Sigmoid colon (tissue), 7 donors: ENCODE data around the gene BBX. TPM values are rescaled to one million over a fixed set of nuclear protein-coding genes. Genes with fewer than 3 reads are reported as not detected.

Experiments
- DNase-seq: peaks from one replicate; pipeline ENCODE4 v3.0.0-alpha.2; 2019
- H3K27ac ChIP-seq, 4 donors: fragments of 200-600 bp; sonication (generic); one replicate each; pipeline ENCODE4 v1.5.1; 2016 to 2019; ENCODE audit warnings: mild to moderate bottlenecking in 1 of 4
- H3K27me3 ChIP-seq, 3 donors: fragments of 200-600 bp; sonication (generic); one replicate each; pipeline ENCODE4 v1.5.1; 2019; ENCODE audit warnings: mild to moderate bottlenecking in 1 of 3
- H3K36me3 ChIP-seq, 4 donors: fragments of 200-600 bp; sonication (generic); one replicate each; pipeline ENCODE4 v1.5.1; 2016 to 2019
- H3K4me1 ChIP-seq, 4 donors: fragments of 200-600 bp; sonication (generic); one replicate each; pipeline ENCODE4 v1.5.1; 2017 to 2019
- H3K4me3 ChIP-seq, 4 donors: fragments of 200-600 bp; sonication (generic); one replicate each; pipeline ENCODE4 v1.5.1; 2017 to 2019; ENCODE audit warnings: mild to moderate bottlenecking in 2 of 4, moderate library complexity in 1 of 4
- H3K9me3 ChIP-seq, 4 donors: fragments of 200-600 bp in 3 of 4; sonication (generic) in 3 of 4; one replicate each; pipeline versions ENCODE4 v1.5.1 to v1.6.1; 2013 to 2019
- EP300 ChIP-seq, 4 donors: sonication (generic); formaldehyde crosslinking; IDR thresholded peaks; one replicate each; pipeline ENCODE4 v1.6.1; 2017; ENCODE audit warnings: antibody characterized with exemption in 4 of 4
- POLR2A ChIP-seq, 2 donors: fragments of 450-650 bp; IDR thresholded peaks; one replicate each; pipeline ENCODE4 v1.6.1; 2016; ENCODE audit warnings: antibody characterized with exemption in 2 of 2, mild to moderate bottlenecking in 2 of 2, moderate library complexity in 2 of 2
- POLR2AphosphoS5 ChIP-seq, 4 donors: sonication (generic); formaldehyde crosslinking; IDR thresholded peaks; one replicate each; pipeline ENCODE4 v1.6.1; 2017; ENCODE audit warnings: antibody characterized with exemption in 4 of 4
- WGBS, 2 donors: extraction: QIAGEN DNeasy Blood & Tissue Kit; methylation state at CpG; one replicate each; pipeline ENCODE4 v1.1.7; 2013; 5-methylcytosine and 5-hydroxymethylcytosine counted together
- intact Hi-C: fragments of 100-400 bp; cut with DNase I; formaldehyde crosslinking; loops from one replicate; pipeline ENCODE4 v1.15.1; 2023
- polyA plus RNA-seq, 3 donors: library from polyadenylated mRNA; stranded (reverse); fragments of 200-250 nt; gene quantifications; one replicate each; pipeline ENCODE4 v1.2.3, GENCODE V29; 2013
- total RNA-seq, 4 donors: library from RNA; depleted of rRNA; stranded (reverse); fragments of >200 nt; gene quantifications; one replicate each; pipeline ENCODE4 v1.1.0, GENCODE V29; 2016
- TF ChIP-seq, protein P1 (sequence below), 4 experiments: fragments of 450-650 bp in 3 of 4; fragments of 200-600 bp in 1 of 4; IDR thresholded peaks; one replicate each; pipeline ENCODE4 v1.5.1; 2016 to 2019; ENCODE audit warnings: antibody characterized with exemption in 4 of 4, mild to moderate bottlenecking in 3 of 4, moderate library complexity in 2 of 4
- donor health status: healthy with polysubstance abuse.
- donor health status: Bipolar disorder and iron deficiency.
- donor health status: healthy.

The BBX gene
- total and polyA plus RNA-seq, 7 donors: 3.0 to 93.3 (median 71.1) TPM

GRCh38 chr3:107619549-107619948, 96.8 kb downstream of the BBX start:
- DNase-seq: no peak
- no peaks in the 10 kb centered on the region for H3K36me3 ChIP-seq
- TF ChIP-seq POLR2AphosphoS5 (IDR thresholded peaks at IDR 0.05) (no peak), EP300 (IDR thresholded peaks at IDR 0.05) (no peak), POLR2A (IDR thresholded peaks at IDR 0.05) (no peak)
- TF ChIP-seq, protein P1, sequence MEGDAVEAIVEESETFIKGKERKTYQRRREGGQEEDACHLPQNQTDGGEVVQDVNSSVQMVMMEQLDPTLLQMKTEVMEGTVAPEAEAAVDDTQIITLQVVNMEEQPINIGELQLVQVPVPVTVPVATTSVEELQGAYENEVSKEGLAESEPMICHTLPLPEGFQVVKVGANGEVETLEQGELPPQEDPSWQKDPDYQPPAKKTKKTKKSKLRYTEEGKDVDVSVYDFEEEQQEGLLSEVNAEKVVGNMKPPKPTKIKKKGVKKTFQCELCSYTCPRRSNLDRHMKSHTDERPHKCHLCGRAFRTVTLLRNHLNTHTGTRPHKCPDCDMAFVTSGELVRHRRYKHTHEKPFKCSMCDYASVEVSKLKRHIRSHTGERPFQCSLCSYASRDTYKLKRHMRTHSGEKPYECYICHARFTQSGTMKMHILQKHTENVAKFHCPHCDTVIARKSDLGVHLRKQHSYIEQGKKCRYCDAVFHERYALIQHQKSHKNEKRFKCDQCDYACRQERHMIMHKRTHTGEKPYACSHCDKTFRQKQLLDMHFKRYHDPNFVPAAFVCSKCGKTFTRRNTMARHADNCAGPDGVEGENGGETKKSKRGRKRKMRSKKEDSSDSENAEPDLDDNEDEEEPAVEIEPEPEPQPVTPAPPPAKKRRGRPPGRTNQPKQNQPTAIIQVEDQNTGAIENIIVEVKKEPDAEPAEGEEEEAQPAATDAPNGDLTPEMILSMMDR (IDR thresholded peaks at IDR 0.05): no peak
- no peaks in the 10 kb centered on the region for H3K9me3 ChIP-seq
- intact Hi-C loops: no loop called here
- no peak overlapping the region for H3K4me3 ChIP-seq
- H3K27ac ChIP-seq: no peak overlapping the region
- H3K4me1 ChIP-seq: peaks cover 0 to 26% (median 7%) of the 10 kb centered on the region in 4 donors
- 88 to 93% methylated on average over 2 of the region's 2 CpGs for WGBS, 2 donors
- H3K27me3 ChIP-seq: no peaks in the 10 kb centered on the region

DNA sequence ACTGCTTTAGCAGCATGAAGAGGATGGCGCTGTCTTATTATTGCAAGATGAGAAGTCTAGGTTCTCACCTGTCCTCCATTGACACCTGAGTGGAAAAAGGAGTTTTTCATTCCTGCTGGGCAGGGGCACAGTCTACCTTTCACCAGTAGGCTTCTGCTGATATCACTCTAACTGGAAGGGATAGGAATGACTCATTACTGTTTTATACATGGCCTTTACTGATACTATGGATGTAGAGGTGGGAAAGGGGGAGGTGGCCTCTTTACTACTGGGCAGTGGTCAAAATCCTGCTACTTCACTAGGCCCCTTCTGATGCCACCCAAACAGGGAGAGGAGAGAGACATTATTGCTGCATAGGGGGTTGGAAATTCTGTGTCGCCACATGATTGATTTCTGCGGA, 97.8 kb downstream of the BBX start:
- Histone ChIP-seq H3K36me3 (no peaks in the 10 kb centered on the region), H3K4me1 (peaks cover 0 to 26% (median 7%) of the 10 kb centered on the region in 4 donors), H3K4me3 (no peak overlapping the region), H3K27me3 (no peaks in the 10 kb centered on the region), H3K9me3 (no peaks in the 10 kb centered on the region), H3K27ac (no peak overlapping the region)
- WGBS, 2 donors: 82 to 100% methylated on average over 3 of the region's 3 CpGs
- DNase-seq: no peak
- no peak for TF ChIP-seq POLR2AphosphoS5 (IDR thresholded peaks at IDR 0.05)
- intact Hi-C loops: no loop called here

DNA sequence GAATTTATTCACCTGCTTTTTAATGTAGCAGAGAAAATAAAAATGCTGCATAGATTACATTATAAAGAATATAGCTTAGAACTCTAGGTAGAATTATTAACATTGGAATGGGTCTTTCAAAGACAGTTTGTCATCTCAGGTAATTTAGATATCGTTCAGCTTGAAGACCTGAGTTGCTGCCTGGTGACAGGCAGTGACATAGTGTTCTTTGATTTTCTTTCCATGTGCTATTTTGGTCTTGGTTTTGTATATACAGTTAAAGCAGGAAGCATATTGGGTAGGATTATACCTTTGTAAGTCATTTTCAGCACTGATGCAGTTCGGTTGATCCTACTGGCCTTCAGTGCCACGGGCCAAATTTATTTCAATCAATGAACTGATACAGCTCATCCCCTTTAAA, 98.7 kb downstream of the BBX start:
- H3K27me3 ChIP-seq: no peaks in the 10 kb centered on the region
- H3K27ac ChIP-seq: no peak overlapping the region
- DNase-seq: no peak
- no peaks in the 10 kb centered on the region for H3K36me3 ChIP-seq
- no peak overlapping the region for H3K4me3 ChIP-seq
- 71 to 92% methylated on average over 3 of the region's 3 CpGs for WGBS, 2 donors
- H3K9me3 ChIP-seq: no peaks in the 10 kb centered on the region
- intact Hi-C loops: no loop called here
- TF ChIP-seq, protein P1 (IDR thresholded peaks at IDR 0.05): no peak
- no peak for TF ChIP-seq EP300 (IDR thresholded peaks at IDR 0.05)
- TF ChIP-seq POLR2A (IDR thresholded peaks at IDR 0.05): no peak
- no peak for TF ChIP-seq POLR2AphosphoS5 (IDR thresholded peaks at IDR 0.05)
- H3K4me1 ChIP-seq: peaks cover 0 to 26% (median 7%) of the 10 kb centered on the region in 4 donors

DNA sequence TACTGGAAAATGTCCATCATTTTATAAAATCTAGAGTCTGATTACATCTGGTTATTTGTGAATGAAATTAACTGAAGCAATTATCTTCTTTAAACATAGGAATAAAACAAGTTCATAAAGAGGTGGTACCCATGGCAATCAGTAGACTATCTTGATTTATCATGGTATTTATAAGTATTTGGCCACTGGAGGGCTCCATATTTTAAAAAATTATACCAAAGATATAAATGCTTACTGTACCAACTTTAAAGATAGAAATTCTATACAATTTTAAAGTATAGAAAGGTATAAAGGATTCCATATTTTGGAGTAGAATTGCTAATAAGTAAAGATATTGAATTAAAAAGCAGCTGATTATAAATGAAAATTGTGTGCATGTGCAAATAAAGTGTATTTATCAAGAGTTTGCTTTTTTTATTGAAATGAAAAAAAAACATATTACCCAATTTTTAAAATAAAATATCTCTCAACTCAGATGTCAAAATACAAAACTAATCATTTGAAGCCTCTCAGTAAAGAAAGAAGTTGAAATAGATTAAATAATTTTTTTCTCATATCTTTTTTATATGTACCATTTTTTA, 105.3 kb downstream of the BBX start:
- intact Hi-C loops: no loop called here
- Histone ChIP-seq H3K4me3 (no peak overlapping the region), H3K9me3 (no peaks in the 10 kb centered on the region), H3K36me3 (no peaks in the 10 kb centered on the region), H3K4me1 (peaks cover 0 to 2% (median 0%) of the 10 kb centered on the region in 4 donors), H3K27me3 (no peaks in the 10 kb centered on the region), H3K27ac (no peak overlapping the region)
- no peak for DNase-seq
- TF ChIP-seq POLR2AphosphoS5 (IDR thresholded peaks at IDR 0.05): no peak
- TF ChIP-seq, protein P1 (IDR thresholded peaks at IDR 0.05): no peak
- TF ChIP-seq EP300 (IDR thresholded peaks at IDR 0.05): no peak

- intact Hi-C loops: no loop called here
- no peak overlapping the region for H3K27ac ChIP-seq
- H3K27me3 ChIP-seq: no peaks in the 10 kb centered on the region
- no peak overlapping the region for H3K4me3 ChIP-seq
- no peaks in the 10 kb centered on the region for H3K36me3 ChIP-seq
- H3K4me1 ChIP-seq: peaks cover 0 to 8% (median 0%) of the 10 kb centered on the region in 4 donors
- H3K9me3 ChIP-seq: no peaks in the 10 kb centered on the region
- 70 to 82% methylated on average over 4 of the region's 4 CpGs for WGBS, 2 donors
- no peak for DNase-seq
- no peak for TF ChIP-seq EP300 (IDR thresholded peaks at IDR 0.05)
- TF ChIP-seq, protein P1 (IDR thresholded peaks at IDR 0.05): no peak
- no peak for TF ChIP-seq POLR2A (IDR thresholded peaks at IDR 0.05)
- TF ChIP-seq POLR2AphosphoS5 (IDR thresholded peaks at IDR 0.05): no peak
These were observed 106.8 kb downstream of the BBX start for GRCh38 chr3:107629566-107629965.
